Left ventricle myocardium inferior (tissue), 1 donor: ENCODE data around the gene PMEL. TPM values are rescaled to one million over a fixed set of nuclear protein-coding genes. Genes with fewer than 3 reads are reported as not detected.
A peak's percentile ranks its signal among the peaks of the same experiment; 100 is the strongest.

ENCODE experiments used
- DNase-seq: peaks from one replicate; pipeline ENCODE4 v3.0.0-alpha.2; 2020
- H3K27ac ChIP-seq: fragments of 200-600 bp; replicated peaks from 2 replicates; pipeline ENCODE4 v1.8.0; 2021
- H3K27me3 ChIP-seq: fragments of 200-600 bp; 2 replicates; pipeline ENCODE4 v1.8.0; 2021; ENCODE audit warnings: low read depth
- H3K36me3 ChIP-seq: fragments of 200-600 bp; 2 replicates; pipeline ENCODE4 v1.8.0; 2021
- H3K4me1 ChIP-seq: fragments of 200-600 bp; 2 replicates; pipeline ENCODE4 v1.8.0; 2021
- H3K4me3 ChIP-seq: fragments of 200-600 bp; 2 replicates; pipeline ENCODE4 v1.8.0; 2021; ENCODE audit warnings: mild to moderate bottlenecking, moderate library complexity
- H3K9me3 ChIP-seq: fragments of 200-600 bp; replicated peaks from 2 replicates; pipeline ENCODE4 v1.8.0; 2021
- intact Hi-C: fragments of 100-400 bp; cut with micrococcal nuclease; formaldehyde crosslinking; loops from one replicate; pipeline ENCODE4 v1.11.0; 2022
- total RNA-seq: library from RNA; stranded (reverse); fragmentation: NEBNext Ultra II Directional; extraction: Animal tissue kit (Norgen Biotek cat#: 25700); gene quantifications from one replicate; pipeline ENCODE4 v1.2.1, GENCODE V29; 2021
- TF ChIP-seq, protein P1 (sequence below): fragments of 200-600 bp; IDR thresholded peaks from 2 replicates; pipeline ENCODE4 v1.8.0; 2021; ENCODE audit warnings: antibody characterized with exemption, mild to moderate bottlenecking, borderline replicate concordance
- donor health status: DM: no; HTN: yes; CAD: no; lungs with severe emphysema.

The PMEL gene
- total RNA-seq, 1 donor from 2014 or later, result 0.16 TPM

DNA sequence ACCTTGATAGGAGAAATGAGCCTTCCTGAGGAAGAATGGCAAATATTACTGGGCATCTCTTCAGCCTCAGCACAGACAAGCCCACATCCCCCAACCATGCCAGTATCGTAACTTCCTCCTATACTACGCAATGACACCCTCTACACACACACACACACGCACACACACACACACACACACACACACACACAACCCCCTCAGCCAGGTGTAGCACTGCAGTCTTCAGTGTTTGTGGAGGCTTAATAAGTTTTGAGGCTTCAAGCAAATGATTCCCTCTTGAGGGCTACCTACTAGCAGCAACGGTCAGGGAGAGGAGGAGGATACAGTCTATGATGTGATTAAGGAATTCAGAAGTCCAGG, 33.3 kb downstream of the PMEL start:
- H3K4me3 ChIP-seq, result peak overlapping the region; percentile 84
- peaks cover 60% of the 10 kb centered on the region for H3K4me1 ChIP-seq
- no peak for DNase-seq
- H3K36me3 ChIP-seq, result no peaks in the 10 kb centered on the region
- H3K9me3 ChIP-seq, result no peaks in the 10 kb centered on the region
- H3K27me3 ChIP-seq, result no peaks in the 10 kb centered on the region
- no peak overlapping the region for H3K27ac ChIP-seq
- TF ChIP-seq, protein P1, sequence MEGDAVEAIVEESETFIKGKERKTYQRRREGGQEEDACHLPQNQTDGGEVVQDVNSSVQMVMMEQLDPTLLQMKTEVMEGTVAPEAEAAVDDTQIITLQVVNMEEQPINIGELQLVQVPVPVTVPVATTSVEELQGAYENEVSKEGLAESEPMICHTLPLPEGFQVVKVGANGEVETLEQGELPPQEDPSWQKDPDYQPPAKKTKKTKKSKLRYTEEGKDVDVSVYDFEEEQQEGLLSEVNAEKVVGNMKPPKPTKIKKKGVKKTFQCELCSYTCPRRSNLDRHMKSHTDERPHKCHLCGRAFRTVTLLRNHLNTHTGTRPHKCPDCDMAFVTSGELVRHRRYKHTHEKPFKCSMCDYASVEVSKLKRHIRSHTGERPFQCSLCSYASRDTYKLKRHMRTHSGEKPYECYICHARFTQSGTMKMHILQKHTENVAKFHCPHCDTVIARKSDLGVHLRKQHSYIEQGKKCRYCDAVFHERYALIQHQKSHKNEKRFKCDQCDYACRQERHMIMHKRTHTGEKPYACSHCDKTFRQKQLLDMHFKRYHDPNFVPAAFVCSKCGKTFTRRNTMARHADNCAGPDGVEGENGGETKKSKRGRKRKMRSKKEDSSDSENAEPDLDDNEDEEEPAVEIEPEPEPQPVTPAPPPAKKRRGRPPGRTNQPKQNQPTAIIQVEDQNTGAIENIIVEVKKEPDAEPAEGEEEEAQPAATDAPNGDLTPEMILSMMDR, result no peak
- intact Hi-C loops, result loop anchor here (10.0 kb wide), 1 partner anchor 108 kb away; the partner anchor contains the start of gene DNAJC14

DNA sequence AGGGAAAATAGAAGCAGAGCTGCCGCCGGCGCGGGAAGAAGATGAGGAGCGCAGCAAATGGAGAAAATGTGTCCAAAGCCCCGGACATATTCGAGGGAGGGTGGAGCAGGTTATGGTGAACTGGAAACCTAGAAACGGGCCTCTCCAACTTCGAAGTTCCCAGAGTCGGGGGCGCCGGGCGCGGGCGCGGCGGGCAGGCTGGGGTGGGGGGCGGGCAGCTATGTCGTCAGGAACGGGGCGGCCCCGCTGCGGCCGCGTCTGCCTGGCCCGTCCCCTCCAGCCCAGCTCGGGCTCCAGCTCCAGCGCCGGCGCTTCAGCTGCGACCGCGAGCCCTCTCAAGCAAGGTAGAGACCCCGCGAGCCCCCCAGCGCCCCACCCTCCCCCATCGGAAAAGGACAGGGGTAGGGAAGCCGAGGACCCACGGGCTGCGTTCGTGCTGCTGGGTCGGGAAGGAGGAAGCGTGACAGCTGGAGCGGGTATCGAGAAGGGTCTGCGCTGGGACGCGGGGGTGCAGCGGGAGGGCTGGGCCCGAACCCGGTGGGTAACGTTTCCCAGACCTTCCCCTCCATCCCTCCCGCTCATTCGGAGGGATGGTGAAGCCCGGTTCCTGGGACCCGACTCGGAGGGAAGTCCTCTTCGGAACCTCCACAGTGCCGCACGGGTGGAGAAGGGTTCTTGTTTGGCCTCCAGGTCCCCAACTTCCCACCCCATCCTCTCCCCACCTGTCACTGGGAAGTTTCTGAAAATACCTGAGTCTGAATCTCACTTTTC, 33.9 kb downstream of the PMEL start:
- Histone ChIP-seq H3K4me3 (peak overlapping the region; percentile 84), H3K27me3 (no peaks in the 10 kb centered on the region), H3K36me3 (no peaks in the 10 kb centered on the region), H3K27ac (peak overlapping the region; percentile 81), H3K4me1 (peaks cover 65% of the 10 kb centered on the region), H3K9me3 (no peaks in the 10 kb centered on the region)
- TF ChIP-seq, protein P1, result no peak
- intact Hi-C loops, result loop anchor here (10.0 kb wide), 1 partner anchor 107 kb away; the partner anchor contains the start of gene DNAJC14
- DNase-seq, result peak; percentile 68

DNA sequence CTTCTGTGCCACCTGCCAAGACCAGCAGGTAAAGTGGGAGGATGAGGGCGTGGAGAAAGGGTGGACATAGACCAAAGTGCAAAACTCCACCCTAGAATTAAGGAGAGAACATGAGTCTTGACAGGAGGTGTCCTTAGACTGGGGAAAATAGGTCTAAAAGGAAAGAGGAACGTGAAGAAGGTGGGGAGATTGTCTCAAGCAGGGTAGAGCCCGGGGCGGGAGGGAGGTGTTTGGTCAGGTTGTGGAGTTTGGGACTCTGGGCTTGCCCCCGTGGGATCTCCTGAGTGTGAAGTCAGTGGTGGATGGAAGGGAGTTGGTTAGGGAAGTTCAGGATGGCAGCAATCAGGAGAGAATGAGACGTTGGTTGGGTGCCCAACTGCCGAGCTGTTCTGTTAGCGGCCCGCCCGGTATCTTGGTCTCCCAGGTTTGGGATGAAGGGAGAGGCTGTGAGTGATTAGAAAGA, 34.5 kb downstream of the PMEL start:
- no peaks in the 10 kb centered on the region for H3K27me3 ChIP-seq
- TF ChIP-seq, protein P1, result no peak
- peak overlapping the region; percentile 81 for H3K27ac ChIP-seq
- H3K4me1 ChIP-seq, result peaks cover 70% of the 10 kb centered on the region
- no peaks in the 10 kb centered on the region for H3K36me3 ChIP-seq
- DNase-seq, result peak; percentile 15
- H3K4me3 ChIP-seq, result peak overlapping the region; percentile 84
- H3K9me3 ChIP-seq, result no peaks in the 10 kb centered on the region
- intact Hi-C loops, result loop anchor here (10.0 kb wide), 1 partner anchor 107 kb away; the partner anchor contains the start of gene DNAJC14

DNA sequence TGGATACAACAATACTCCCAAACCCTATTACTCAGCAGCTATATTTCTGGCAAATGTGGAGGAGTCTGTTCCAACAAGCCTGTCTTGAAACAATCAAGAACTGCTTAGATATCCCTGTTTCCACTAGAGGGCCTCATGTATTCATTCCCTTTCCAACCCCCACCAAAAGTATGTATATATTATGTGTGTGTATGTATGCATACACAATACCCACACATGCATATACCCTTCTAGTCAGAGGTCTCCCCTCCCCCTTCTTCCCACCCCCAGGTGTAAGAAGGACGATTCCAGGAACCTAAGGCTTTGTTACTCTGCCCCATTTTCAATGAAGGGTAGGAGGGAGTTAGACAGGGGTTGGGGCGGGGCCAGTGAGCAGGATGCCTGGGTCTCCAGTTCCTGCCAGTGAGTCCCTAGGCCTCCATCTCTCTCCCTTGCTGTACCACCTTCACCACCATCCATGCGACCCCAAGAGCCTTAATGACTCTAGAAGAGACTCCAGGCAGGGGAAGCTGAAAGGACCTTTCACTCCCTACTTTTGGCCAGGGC, 35.0 kb downstream of the PMEL start, which contains the start of gene DGKA:
TSS of gene DGKA (plus strand) at position 392 of the 546 bp plus-strand sequence. CDS start 5,342 bp downstream, outside the sequence.
- DNase-seq, result peak; percentile 25
- TF ChIP-seq, protein P1, result peak; percentile 64
- peak within 1 kb of the TSS; percentile 91 for H3K27ac ChIP-seq
- H3K27me3 ChIP-seq, result no peaks in the 10 kb centered on the region
- H3K36me3 ChIP-seq, result no peaks in the 10 kb centered on the region
- no peaks in the 10 kb centered on the region for H3K9me3 ChIP-seq
- intact Hi-C loops, result loop anchor here (10.0 kb wide), 1 partner anchor 106 kb away; the partner anchor contains the start of gene DNAJC14
- peaks cover 75% of the 10 kb centered on the region for H3K4me1 ChIP-seq
- H3K4me3 ChIP-seq, result peak within 1 kb of the TSS; percentile 84

DNA sequence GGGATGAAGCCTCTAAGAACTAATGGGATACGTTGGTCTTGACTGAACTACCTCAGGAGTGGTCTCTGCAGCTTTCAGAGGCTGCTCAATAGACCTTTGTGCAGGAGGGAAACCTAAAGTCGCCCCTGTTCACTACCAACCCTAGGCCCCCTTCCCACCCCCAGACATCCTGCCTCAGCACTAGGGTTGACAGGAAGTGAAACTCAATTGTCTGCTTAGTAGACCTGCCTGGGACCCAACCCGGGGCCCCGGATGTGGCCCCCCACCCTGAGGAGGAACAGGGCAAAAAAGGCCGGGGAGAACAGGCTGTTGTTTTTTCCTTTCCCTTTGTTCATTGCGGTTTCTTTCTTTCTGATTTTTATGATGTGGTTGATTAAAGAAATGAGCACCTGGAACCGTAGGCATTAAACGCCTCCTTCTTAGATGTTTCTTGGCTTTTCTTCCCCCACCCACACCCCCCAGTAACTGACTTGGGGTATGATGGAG, 36.5 kb downstream of the PMEL start:
- H3K9me3 ChIP-seq, result no peaks in the 10 kb centered on the region
- H3K4me1 ChIP-seq, result peaks cover 75% of the 10 kb centered on the region
- H3K27ac ChIP-seq, result peak overlapping the region; percentile 91
- H3K4me3 ChIP-seq, result no peak overlapping the region
- no peaks in the 10 kb centered on the region for H3K36me3 ChIP-seq
- TF ChIP-seq, protein P1, result no peak
- no peaks in the 10 kb centered on the region for H3K27me3 ChIP-seq
- no peak for DNase-seq
- intact Hi-C loops, result no loop called here
